ENCODE measurements around the gene HSPA12B. TPM values are rescaled to one million over a fixed set of nuclear protein-coding genes. Genes with fewer than 3 reads are reported as not detected.

Gene HSPA12B
- total and polyA plus RNA-seq, 2 of the 13 experiments (the other 11 are each of a cell fraction or from before 2014, with no cell fraction given), result 0.01 TPM; not detected in 1

DNA sequence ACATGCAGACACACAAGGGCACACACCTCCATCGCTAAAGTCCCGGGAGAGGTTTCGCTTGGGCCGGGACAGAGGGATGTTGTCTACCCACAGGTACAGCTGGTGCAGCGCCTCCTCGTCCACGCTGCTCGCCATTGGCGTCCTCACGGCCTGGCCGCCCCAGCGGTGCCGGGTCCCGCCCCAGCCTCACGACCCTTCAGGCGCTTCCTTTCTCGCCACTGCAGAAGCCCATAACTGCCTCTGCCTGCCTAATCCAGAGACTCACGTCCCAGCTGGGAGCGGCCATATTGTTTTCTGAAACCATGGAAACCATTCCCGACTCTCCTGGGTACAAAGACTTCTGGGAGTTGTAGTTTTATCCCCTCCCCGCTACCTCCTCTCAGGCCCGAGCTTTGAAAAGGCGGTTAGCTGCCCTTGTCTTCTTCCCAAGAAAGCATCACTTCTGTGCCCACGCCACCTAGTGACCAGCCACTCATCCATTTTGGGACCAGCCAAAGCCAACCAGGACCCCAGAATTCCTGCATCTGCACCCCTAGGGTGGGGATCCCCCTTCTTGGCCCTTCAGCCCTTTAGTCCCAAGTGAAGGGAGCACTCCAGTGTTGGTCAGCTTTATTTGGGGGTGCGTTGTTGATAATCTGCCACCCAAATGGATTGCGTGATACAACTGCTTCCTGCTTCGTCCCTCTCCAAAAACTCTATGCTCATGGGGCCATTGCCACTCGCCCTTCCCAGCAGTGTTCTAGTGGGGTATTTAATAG, 48.8 kb downstream of the HSPA12B start, which contains the start of gene SPEF1 (continued):
- TF ChIP-seq, protein P1, sequence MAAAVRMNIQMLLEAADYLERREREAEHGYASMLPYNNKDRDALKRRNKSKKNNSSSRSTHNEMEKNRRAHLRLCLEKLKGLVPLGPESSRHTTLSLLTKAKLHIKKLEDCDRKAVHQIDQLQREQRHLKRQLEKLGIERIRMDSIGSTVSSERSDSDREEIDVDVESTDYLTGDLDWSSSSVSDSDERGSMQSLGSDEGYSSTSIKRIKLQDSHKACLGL (CRISPR knock-in tag; IDR thresholded peaks at IDR 0.05), result 0 out of 2 replicates have a peak, but pooled peaks have one; percentile 93
- TF ChIP-seq RBFOX2 (IDR thresholded peaks at IDR 0.05; ENCODE audit: low read depth, low read length) (no peak), DR1 (CRISPR knock-in tag; IDR thresholded peaks at IDR 0.05) (no peak), FOXC1 (CRISPR knock-in tag; IDR thresholded peaks at IDR 0.05; ENCODE audit: borderline replicate concordance) (peak; percentile 61; the same call in 1 of the 2 replicates), HCFC1 (IDR thresholded peaks at IDR 0.05; ENCODE audit: low read depth, low read length) (peak; percentile 94), ZSCAN9 (CRISPR knock-in tag; IDR thresholded peaks at IDR 0.05; ENCODE audit: borderline replicate concordance) (0 out of 2 replicates have a peak, but pooled peaks have one; percentile 37), KAT7 (CRISPR knock-in tag; IDR thresholded peaks at IDR 0.05; ENCODE audit: borderline replicate concordance) (no peak), ZNF446 (CRISPR knock-in tag; IDR thresholded peaks at IDR 0.05) (no peak), MATR3 (CRISPR knock-in tag; IDR thresholded peaks at IDR 0.05) (no peak), CENPX (CRISPR knock-in tag; IDR thresholded peaks at IDR 0.05) (no peak), ZNF563 (CRISPR knock-in tag; IDR thresholded peaks at IDR 0.05) (no peak), NFKB2 (CRISPR knock-in tag; IDR thresholded peaks at IDR 0.05; ENCODE audit: borderline replicate concordance) (peak; percentile 63; the same call in 1 of the 2 replicates), LCORL (IDR thresholded peaks at IDR 0.05) (no peak), LCORL (CRISPR knock-in tag; IDR thresholded peaks at IDR 0.05) (peak; percentile 90), NPAS2 (CRISPR knock-in tag; IDR thresholded peaks at IDR 0.05; ENCODE audit: borderline replicate concordance) (no peak)
- TF ChIP-seq, protein P2, sequence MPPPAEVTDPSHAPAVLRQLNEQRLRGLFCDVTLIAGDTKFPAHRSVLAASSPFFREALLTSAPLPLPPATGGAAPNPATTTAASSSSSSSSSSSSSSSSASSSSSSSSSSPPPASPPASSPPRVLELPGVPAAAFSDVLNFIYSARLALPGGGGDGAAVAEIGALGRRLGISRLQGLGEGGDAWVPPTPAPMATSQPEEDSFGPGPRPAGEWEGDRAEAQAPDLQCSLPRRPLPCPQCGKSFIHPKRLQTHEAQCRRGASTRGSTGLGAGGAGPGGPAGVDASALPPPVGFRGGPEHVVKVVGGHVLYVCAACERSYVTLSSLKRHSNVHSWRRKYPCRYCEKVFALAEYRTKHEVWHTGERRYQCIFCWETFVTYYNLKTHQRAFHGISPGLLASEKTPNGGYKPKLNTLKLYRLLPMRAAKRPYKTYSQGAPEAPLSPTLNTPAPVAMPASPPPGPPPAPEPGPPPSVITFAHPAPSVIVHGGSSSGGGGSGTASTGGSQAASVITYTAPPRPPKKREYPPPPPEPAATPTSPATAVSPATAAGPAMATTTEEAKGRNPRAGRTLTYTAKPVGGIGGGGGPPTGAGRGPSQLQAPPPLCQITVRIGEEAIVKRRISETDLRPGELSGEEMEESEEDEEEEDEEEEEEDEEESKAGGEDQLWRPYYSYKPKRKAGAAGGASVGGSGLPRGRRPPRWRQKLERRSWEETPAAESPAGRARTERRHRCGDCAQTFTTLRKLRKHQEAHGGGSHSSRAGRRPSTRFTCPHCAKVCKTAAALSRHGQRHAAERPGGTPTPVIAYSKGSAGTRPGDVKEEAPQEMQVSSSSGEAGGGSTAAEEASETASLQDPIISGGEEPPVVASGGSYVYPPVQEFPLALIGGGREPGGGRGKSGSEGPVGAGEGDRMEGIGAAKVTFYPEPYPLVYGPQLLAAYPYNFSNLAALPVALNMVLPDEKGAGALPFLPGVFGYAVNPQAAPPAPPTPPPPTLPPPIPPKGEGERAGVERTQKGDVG (CRISPR knock-in tag; IDR thresholded peaks at IDR 0.05; ENCODE audit: borderline replicate concordance), result peak; percentile 79; the same call in 1 of the 2 replicates
- TF ChIP-seq, protein P3, sequence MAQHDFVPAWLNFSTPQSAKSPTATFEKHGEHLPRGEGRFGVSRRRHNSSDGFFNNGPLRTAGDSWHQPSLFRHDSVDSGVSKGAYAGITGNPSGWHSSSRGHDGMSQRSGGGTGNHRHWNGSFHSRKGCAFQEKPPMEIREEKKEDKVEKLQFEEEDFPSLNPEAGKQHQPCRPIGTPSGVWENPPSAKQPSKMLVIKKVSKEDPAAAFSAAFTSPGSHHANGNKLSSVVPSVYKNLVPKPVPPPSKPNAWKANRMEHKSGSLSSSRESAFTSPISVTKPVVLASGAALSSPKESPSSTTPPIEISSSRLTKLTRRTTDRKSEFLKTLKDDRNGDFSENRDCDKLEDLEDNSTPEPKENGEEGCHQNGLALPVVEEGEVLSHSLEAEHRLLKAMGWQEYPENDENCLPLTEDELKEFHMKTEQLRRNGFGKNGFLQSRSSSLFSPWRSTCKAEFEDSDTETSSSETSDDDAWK (CRISPR knock-in tag; IDR thresholded peaks at IDR 0.05), result no peak
- TF ChIP-seq, protein P4, sequence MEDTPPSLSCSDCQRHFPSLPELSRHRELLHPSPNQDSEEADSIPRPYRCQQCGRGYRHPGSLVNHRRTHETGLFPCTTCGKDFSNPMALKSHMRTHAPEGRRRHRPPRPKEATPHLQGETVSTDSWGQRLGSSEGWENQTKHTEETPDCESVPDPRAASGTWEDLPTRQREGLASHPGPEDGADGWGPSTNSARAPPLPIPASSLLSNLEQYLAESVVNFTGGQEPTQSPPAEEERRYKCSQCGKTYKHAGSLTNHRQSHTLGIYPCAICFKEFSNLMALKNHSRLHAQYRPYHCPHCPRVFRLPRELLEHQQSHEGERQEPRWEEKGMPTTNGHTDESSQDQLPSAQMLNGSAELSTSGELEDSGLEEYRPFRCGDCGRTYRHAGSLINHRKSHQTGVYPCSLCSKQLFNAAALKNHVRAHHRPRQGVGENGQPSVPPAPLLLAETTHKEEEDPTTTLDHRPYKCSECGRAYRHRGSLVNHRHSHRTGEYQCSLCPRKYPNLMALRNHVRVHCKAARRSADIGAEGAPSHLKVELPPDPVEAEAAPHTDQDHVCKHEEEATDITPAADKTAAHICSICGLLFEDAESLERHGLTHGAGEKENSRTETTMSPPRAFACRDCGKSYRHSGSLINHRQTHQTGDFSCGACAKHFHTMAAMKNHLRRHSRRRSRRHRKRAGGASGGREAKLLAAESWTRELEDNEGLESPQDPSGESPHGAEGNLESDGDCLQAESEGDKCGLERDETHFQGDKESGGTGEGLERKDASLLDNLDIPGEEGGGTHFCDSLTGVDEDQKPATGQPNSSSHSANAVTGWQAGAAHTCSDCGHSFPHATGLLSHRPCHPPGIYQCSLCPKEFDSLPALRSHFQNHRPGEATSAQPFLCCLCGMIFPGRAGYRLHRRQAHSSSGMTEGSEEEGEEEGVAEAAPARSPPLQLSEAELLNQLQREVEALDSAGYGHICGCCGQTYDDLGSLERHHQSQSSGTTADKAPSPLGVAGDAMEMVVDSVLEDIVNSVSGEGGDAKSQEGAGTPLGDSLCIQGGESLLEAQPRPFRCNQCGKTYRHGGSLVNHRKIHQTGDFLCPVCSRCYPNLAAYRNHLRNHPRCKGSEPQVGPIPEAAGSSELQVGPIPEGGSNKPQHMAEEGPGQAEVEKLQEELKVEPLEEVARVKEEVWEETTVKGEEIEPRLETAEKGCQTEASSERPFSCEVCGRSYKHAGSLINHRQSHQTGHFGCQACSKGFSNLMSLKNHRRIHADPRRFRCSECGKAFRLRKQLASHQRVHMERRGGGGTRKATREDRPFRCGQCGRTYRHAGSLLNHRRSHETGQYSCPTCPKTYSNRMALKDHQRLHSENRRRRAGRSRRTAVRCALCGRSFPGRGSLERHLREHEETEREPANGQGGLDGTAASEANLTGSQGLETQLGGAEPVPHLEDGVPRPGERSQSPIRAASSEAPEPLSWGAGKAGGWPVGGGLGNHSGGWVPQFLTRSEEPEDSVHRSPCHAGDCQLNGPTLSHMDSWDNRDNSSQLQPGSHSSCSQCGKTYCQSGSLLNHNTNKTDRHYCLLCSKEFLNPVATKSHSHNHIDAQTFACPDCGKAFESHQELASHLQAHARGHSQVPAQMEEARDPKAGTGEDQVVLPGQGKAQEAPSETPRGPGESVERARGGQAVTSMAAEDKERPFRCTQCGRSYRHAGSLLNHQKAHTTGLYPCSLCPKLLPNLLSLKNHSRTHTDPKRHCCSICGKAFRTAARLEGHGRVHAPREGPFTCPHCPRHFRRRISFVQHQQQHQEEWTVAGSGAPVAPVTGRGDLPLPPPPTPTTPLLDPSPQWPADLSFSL (CRISPR knock-in tag; IDR thresholded peaks at IDR 0.05), result no peak; the same call in 1 of the 2 replicates

Measured in HepG2 (cell line).